Esophagus squamous epithelium (tissue), 5 donors: Measurements from ENCODE around the gene TCP11. TPM values are rescaled to one million over a fixed set of nuclear protein-coding genes. Genes with fewer than 3 reads are reported as not detected.

Experiments
- DNase-seq: peaks from one replicate; lab custom pipeline; 2025; lab: John Stamatoyannopoulos, UW
- H3K27ac ChIP-seq, 4 donors: fragments of 200-600 bp; sonication (generic); one replicate each; pipeline ENCODE4 v1.5.1; 2016 to 2019; ENCODE audit warnings: mild to moderate bottlenecking in 1 of 4
- H3K27me3 ChIP-seq, 4 donors: fragments of 200-600 bp; sonication (generic); 1 replicate in 3 of 4; 2 replicates in 1 of 4; pipeline versions ENCODE4 v1.5.1 to v1.6.0; 2017 to 2021; ENCODE audit warnings: antibody characterized with exemption in 1 of 4
- H3K36me3 ChIP-seq, 3 donors: fragments of 200-600 bp; sonication (generic); one replicate each; pipeline ENCODE4 v1.5.1; 2016 to 2019
- H3K4me1 ChIP-seq, 3 donors: fragments of 200-600 bp; sonication (generic); one replicate each; pipeline ENCODE4 v1.5.1; 2017 to 2019
- H3K4me3 ChIP-seq, 4 donors: fragments of 200-600 bp; sonication (generic); 1 replicate in 3 of 4; 2 replicates in 1 of 4; pipeline ENCODE4 v1.5.1; 2016 to 2019; ENCODE audit warnings: mild to moderate bottlenecking in 2 of 4, moderate library complexity in 1 of 4
- H3K9me3 ChIP-seq, 3 donors: fragments of 200-600 bp; sonication (generic); one replicate each; pipeline ENCODE4 v1.5.1; 2016 to 2019
- CTCF ChIP-seq, 6 experiments: fragments of 450-650 bp in 4 of 6; fragments of 200-600 bp in 2 of 6; sonication (generic) in 2 of 6; IDR thresholded peaks; one replicate each; pipeline ENCODE4 v1.5.1; 2016 to 2019; ENCODE audit warnings: antibody characterized with exemption in 6 of 6, mild to moderate bottlenecking in 4 of 6, moderate library complexity in 4 of 6
- POLR2A ChIP-seq, 4 donors: fragments of 450-650 bp; IDR thresholded peaks; one replicate each; pipeline ENCODE4 v1.6.1; 2017; ENCODE audit warnings: antibody characterized with exemption in 4 of 4, mild to moderate bottlenecking in 4 of 4, moderate library complexity in 3 of 4
- WGBS, 2 donors: methylation state at CpG; one replicate each; pipeline ENCODE4 v1.1.5; 2018; 5-methylcytosine and 5-hydroxymethylcytosine counted together
- intact Hi-C: fragments of 100-400 bp; cut with DNase I; formaldehyde crosslinking; loops from one replicate; pipeline ENCODE4 v1.15.0; 2022
- total RNA-seq, 4 donors: library from RNA; depleted of rRNA; stranded (reverse); fragments of >200 nt; gene quantifications; one replicate each; pipeline ENCODE4 v1.1.0, GENCODE V29; 2016
- donor health status: DM: yes; HTN: yes; CAD: no.

TCP11 gene
- total RNA-seq, 4 donors from 2014 or later: 0.64 TPM; not detected in 3

GRCh38 chr6:35092362-35093117, 48.6 kb downstream of the TCP11 start:
- WGBS, 2 donors: 76 to 80% methylated on average over 3 to 4 of the region's 5 CpGs
- intact Hi-C loops: no loop called here
- TF ChIP-seq CTCF (IDR thresholded peaks at IDR 0.05): no peak
- TF ChIP-seq POLR2A (IDR thresholded peaks at IDR 0.05): no peak
- Histone ChIP-seq H3K9me3 (no peaks in the 10 kb centered on the region), H3K27me3 (peaks cover 0 to 5% (median 0%) of the 10 kb centered on the region in 4 donors), H3K4me3 (no peak overlapping the region), H3K36me3 (peaks cover 7 to 40% (median 17%) of the 10 kb centered on the region in 3 donors), H3K4me1 (peaks cover 0 to 86% (median 34%) of the 10 kb centered on the region in 3 donors), H3K27ac (peak overlapping the region in 3 of 4 donors; percentile 57 to 73 (median 62))
- DNase-seq: no peak

- Histone ChIP-seq H3K4me1 (peaks cover 0 to 77% (median 30%) of the 10 kb centered on the region in 3 donors), H3K27ac (peak overlapping the region; percentile 16 to 69 (median 60)), H3K9me3 (no peaks in the 10 kb centered on the region), H3K4me3 (no peak overlapping the region), H3K27me3 (peaks cover 0 to 5% (median 0%) of the 10 kb centered on the region in 4 donors), H3K36me3 (peaks cover 7 to 51% (median 25%) of the 10 kb centered on the region in 3 donors)
- intact Hi-C loops: no loop called here
- TF ChIP-seq CTCF (IDR thresholded peaks at IDR 0.05) (no peak), POLR2A (IDR thresholded peaks at IDR 0.05) (no peak)
- 75 to 93% methylated on average over 15 to 18 of the region's 18 CpGs for WGBS, 2 donors
- no peak for DNase-seq
Measured at GRCh38 chr6:35091346-35092083, 49.6 kb downstream of the TCP11 start.

GRCh38 chr6:35090734-35091133, 50.4 kb downstream of the TCP11 start:
- no peak for TF ChIP-seq CTCF (IDR thresholded peaks at IDR 0.05)
- TF ChIP-seq POLR2A (IDR thresholded peaks at IDR 0.05): no peak
- no peak overlapping the region for H3K4me3 ChIP-seq
- H3K27ac ChIP-seq: peak overlapping the region in 3 of 4 donors; percentile 16 to 62 (median 57)
- DNase-seq: no peak
- intact Hi-C loops: no loop called here
- 67 to 76% methylated on average over 6 to 7 of the region's 10 CpGs for WGBS, 2 donors
- peaks cover 11 to 59% (median 28%) of the 10 kb centered on the region in 3 donors for H3K36me3 ChIP-seq
- H3K9me3 ChIP-seq: no peaks in the 10 kb centered on the region
- peaks cover 0 to 5% (median 0%) of the 10 kb centered on the region in 4 donors for H3K27me3 ChIP-seq
- H3K4me1 ChIP-seq: peaks cover 0 to 69% (median 23%) of the 10 kb centered on the region in 3 donors

GRCh38 chr6:35089935-35090505, 51.1 kb downstream of the TCP11 start:
- peaks cover 0 to 62% (median 21%) of the 10 kb centered on the region in 3 donors for H3K4me1 ChIP-seq
- H3K27ac ChIP-seq: peak overlapping the region; percentile 16 to 71 (median 60)
- no peaks in the 10 kb centered on the region for H3K9me3 ChIP-seq
- H3K27me3 ChIP-seq: peaks cover 0 to 5% (median 0%) of the 10 kb centered on the region in 4 donors
- no peak for TF ChIP-seq POLR2A (IDR thresholded peaks at IDR 0.05)
- no peak for TF ChIP-seq CTCF (IDR thresholded peaks at IDR 0.05)
- intact Hi-C loops: no loop called here
- H3K36me3 ChIP-seq: peaks cover 14 to 66% (median 32%) of the 10 kb centered on the region in 3 donors
- no peak for DNase-seq
- H3K4me3 ChIP-seq: no peak overlapping the region
- 82 to 97% methylated on average over 8 to 9 of the region's 15 CpGs for WGBS, 2 donors
